ENCODE measurements around the gene SMC3.
"Not testable (repeated sequence)": the region's sequence is repeated elsewhere in the genome, so short reads cannot be mapped to it uniquely, and the experiment has no call there.

DNA sequence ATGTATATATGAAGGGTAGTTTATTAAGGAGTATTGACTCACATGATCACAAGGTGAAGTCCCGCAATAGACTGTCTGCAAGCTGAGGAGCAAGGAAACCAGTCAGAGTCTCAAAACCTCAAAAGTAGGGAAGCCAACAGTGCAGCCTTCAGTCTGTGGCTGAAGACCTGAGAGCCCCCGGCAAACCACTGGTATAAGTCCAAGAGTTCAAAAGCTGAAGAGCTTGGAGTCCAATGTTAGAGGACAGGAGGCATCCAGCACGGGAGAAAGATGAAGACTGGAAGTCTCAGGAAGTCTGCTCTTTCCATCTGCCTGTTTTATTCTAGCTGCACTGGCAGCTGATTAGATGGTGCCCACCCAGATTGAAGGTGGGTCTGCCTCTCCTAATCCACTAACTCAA lies 43.3 kb downstream of the SMC3 start:
- TF ChIP-seq, protein P1, sequence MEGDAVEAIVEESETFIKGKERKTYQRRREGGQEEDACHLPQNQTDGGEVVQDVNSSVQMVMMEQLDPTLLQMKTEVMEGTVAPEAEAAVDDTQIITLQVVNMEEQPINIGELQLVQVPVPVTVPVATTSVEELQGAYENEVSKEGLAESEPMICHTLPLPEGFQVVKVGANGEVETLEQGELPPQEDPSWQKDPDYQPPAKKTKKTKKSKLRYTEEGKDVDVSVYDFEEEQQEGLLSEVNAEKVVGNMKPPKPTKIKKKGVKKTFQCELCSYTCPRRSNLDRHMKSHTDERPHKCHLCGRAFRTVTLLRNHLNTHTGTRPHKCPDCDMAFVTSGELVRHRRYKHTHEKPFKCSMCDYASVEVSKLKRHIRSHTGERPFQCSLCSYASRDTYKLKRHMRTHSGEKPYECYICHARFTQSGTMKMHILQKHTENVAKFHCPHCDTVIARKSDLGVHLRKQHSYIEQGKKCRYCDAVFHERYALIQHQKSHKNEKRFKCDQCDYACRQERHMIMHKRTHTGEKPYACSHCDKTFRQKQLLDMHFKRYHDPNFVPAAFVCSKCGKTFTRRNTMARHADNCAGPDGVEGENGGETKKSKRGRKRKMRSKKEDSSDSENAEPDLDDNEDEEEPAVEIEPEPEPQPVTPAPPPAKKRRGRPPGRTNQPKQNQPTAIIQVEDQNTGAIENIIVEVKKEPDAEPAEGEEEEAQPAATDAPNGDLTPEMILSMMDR (IDR thresholded peaks at IDR 0.05), result not testable (repeated sequence)
- TF ChIP-seq POLR2A (IDR thresholded peaks at IDR 0.05), result not testable (repeated sequence)

All from breast epithelium (tissue), 3 donors.